Activated T-helper 17 cell treated with anti-CD3 and anti-CD28 coated beads, Interleukin-2, amount 50 U/mL, for 72 hours (primary cell): Measurements from ENCODE around the gene RALY. TPM values are rescaled to one million over a fixed set of nuclear protein-coding genes. Genes with fewer than 3 reads are reported as not detected.

Source experiments
- ATAC-seq: fragments of 150-1000 bp; cut with Tn5 transposase; replicated peaks from 2 replicates; pipeline ENCODE4 v1.10.0; 2021; ENCODE audit warnings: mild to moderate bottlenecking, moderate library complexity
- H3K27ac Mint-ChIP-seq: one replicate; pipeline ENCODE4 v1.8.0; 2022; ENCODE audit warnings: mixed read lengths
- H3K27me3 Mint-ChIP-seq: one replicate; pipeline ENCODE4 v1.8.0; 2022; ENCODE audit warnings: mixed read lengths
- H3K36me3 Mint-ChIP-seq: one replicate; pipeline ENCODE4 v1.8.0; 2022; ENCODE audit warnings: low read depth, mild to moderate bottlenecking, mixed read lengths
- H3K4me1 Mint-ChIP-seq: one replicate; pipeline ENCODE4 v1.8.0; 2022; ENCODE audit warnings: mixed read lengths
- H3K4me3 Mint-ChIP-seq: one replicate; pipeline ENCODE4 v1.8.0; 2022; ENCODE audit warnings: mild to moderate bottlenecking, mixed read lengths
- H3K9me3 Mint-ChIP-seq: one replicate; pipeline ENCODE4 v1.8.0; 2022; ENCODE audit warnings: mixed read lengths
- total RNA-seq, 2 donors: library from RNA; stranded (reverse); gene quantifications; one replicate each; pipeline ENCODE4 v1.2.3, GENCODE V29; 2022

RALY gene
- total RNA-seq, 2 donors from 2014 or later, result 112 to 142 TPM

GRCh38 chr20:34096699-34097444, 103.2 kb downstream of the RALY start:
- H3K27ac Mint-ChIP-seq, result peak overlapping the region; percentile 19

DNA sequence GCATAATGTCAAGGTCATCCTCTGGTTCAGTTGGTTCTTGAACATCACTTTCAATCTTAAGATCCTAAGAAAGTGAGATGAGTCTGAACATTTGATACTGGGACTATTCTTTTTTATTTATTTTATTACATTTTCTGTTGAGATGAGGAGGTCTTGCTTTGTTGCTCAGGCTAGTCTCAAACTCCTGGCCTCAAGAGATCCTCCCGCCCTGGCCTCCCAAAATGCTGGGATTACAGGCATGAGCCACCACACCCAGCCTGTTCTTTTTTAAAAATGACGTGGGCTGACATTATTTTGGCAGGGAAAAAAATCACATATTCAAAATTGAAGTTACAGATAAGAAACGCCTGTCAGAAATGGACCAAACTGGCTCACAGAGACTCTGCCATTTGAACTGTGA, 104.9 kb downstream of the RALY start:
- H3K4me1 Mint-ChIP-seq, result peaks cover 21% of the 10 kb centered on the region
- H3K36me3 Mint-ChIP-seq, result peaks cover 99% of the 10 kb centered on the region
- no peaks in the 10 kb centered on the region for H3K27me3 Mint-ChIP-seq
- H3K4me3 Mint-ChIP-seq, result no peak overlapping the region
- no peak for ATAC-seq
- H3K27ac Mint-ChIP-seq, result no peak overlapping the region
- H3K9me3 Mint-ChIP-seq, result no peaks in the 10 kb centered on the region

More at GRCh38 chr20:34096699-34097444, 103.2 kb downstream of the RALY start:
- Mint-ChIP-seq H3K9me3 (no peaks in the 10 kb centered on the region), H3K27me3 (no peaks in the 10 kb centered on the region), H3K4me1 (peaks cover 7% of the 10 kb centered on the region), H3K4me3 (no peak overlapping the region), H3K36me3 (peaks cover 99% of the 10 kb centered on the region)
- no peak for ATAC-seq

DNA sequence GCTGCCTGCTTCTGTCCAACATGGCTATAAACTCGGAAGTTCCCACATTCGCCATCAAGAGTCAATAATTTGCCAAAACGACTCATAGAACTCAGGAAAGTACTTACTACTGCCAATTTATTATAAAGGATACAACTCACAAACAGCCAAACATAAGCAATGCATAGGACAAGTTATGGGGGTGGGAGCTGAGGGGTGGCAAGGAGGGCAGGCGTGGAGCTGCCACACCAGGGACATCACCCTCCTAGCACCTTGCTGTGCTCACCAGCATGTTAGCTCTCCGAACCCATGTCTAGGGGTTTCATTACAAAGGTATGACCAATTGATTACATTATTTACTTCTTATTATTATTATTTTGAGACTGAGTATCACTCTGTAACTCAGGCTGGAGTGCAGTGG, 106.0 kb downstream of the RALY start:
- no peaks in the 10 kb centered on the region for H3K27me3 Mint-ChIP-seq
- ATAC-seq, result no peak
- no peak overlapping the region for H3K27ac Mint-ChIP-seq
- peaks cover 100% of the 10 kb centered on the region for H3K36me3 Mint-ChIP-seq
- H3K9me3 Mint-ChIP-seq, result no peaks in the 10 kb centered on the region
- H3K4me3 Mint-ChIP-seq, result no peak overlapping the region
- peaks cover 29% of the 10 kb centered on the region for H3K4me1 Mint-ChIP-seq

GRCh38 chr20:34100576-34100975, 106.9 kb downstream of the RALY start:
- Mint-ChIP-seq H3K27me3 (no peaks in the 10 kb centered on the region), H3K27ac (peak overlapping the region; percentile 13), H3K4me1 (peaks cover 38% of the 10 kb centered on the region), H3K4me3 (no peak overlapping the region), H3K9me3 (no peaks in the 10 kb centered on the region), H3K36me3 (peaks cover 100% of the 10 kb centered on the region)
- no peak for ATAC-seq

DNA sequence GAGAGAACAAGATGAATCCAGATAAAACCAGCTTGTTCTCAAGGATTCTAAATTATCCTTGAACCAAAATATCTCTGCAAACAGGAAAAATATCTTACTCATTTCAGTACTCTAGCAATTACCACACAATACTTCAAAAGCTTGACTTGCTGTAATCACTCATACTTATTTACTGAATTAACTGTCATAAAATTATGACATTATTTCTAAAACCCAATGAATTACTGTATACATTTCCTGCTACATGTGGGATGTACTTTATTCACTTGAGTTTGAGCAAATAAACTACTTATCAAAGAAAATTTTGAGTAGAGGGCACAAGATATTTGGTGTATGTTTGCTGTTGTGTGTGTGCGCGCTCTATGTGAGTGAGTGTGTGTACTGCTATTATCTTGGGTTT, 108.6 kb downstream of the RALY start:
- H3K27me3 Mint-ChIP-seq, result no peaks in the 10 kb centered on the region
- peaks cover 100% of the 10 kb centered on the region for H3K36me3 Mint-ChIP-seq
- H3K27ac Mint-ChIP-seq, result peak overlapping the region; percentile 80
- H3K4me3 Mint-ChIP-seq, result peak overlapping the region; percentile 28
- ATAC-seq, result peak; percentile 63
- peaks cover 51% of the 10 kb centered on the region for H3K4me1 Mint-ChIP-seq
- no peaks in the 10 kb centered on the region for H3K9me3 Mint-ChIP-seq

DNA sequence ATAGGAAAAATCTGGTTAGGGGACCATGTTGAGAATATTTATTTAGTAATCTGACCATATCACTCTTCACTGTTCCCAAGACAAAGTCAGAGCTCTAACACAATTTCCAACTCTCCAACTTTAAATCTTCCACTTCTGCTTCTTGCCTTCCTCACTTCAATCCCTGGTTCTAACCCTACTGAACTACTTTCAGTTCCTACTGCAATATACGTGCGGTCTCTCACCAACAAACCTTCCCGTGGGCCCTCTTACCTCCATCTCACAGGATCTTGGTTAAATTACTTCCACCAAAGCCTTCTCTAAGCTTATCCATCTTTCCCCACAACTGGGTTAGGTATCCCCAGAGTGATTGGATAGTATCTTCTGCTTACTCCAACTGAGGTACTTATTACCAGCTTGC, 110.3 kb downstream of the RALY start:
- Mint-ChIP-seq H3K4me3 (no peak overlapping the region), H3K36me3 (peaks cover 100% of the 10 kb centered on the region), H3K4me1 (peaks cover 67% of the 10 kb centered on the region), H3K27me3 (no peaks in the 10 kb centered on the region), H3K27ac (peak overlapping the region; percentile 42), H3K9me3 (no peaks in the 10 kb centered on the region)
- ATAC-seq, result no peak

DNA sequence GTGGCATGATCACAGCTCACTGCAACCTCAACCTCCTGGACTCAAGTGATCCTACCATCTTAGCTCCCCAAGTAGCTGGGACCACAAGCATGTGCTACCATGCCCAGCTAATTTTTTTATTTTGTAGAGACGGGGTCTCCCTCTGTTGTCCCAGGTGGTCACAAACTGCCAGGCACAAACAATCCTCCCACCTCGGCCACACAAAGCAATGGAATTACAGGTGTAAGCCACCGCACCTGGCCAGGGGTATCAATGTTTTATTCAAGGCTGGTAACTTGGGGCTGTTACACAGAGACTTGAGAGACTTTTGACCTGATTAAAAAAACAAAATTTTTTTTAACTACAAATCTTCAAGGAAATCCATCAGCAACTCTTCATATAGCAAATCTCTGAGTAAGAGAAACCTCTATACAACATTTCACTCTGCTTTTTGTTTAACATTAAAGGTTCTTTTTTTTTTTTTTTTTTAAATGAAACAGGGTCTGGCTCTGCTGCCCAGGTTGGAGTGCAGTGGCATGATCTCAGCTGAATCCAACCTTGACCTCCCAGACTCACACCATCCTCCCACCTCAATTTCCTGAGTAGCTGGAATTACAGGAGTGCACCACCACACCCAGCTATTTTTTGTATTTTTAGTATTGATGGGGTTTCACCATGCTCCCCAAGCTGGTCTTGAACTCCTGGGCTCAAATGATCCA, 112.4 kb downstream of the RALY start:
- H3K27me3 Mint-ChIP-seq, result no peaks in the 10 kb centered on the region
- ATAC-seq, result no peak
- H3K36me3 Mint-ChIP-seq, result peaks cover 100% of the 10 kb centered on the region
- H3K4me3 Mint-ChIP-seq, result peak overlapping the region; percentile 96
- peaks cover 68% of the 10 kb centered on the region for H3K4me1 Mint-ChIP-seq
- H3K27ac Mint-ChIP-seq, result peak overlapping the region; percentile 92
- no peaks in the 10 kb centered on the region for H3K9me3 Mint-ChIP-seq

DNA sequence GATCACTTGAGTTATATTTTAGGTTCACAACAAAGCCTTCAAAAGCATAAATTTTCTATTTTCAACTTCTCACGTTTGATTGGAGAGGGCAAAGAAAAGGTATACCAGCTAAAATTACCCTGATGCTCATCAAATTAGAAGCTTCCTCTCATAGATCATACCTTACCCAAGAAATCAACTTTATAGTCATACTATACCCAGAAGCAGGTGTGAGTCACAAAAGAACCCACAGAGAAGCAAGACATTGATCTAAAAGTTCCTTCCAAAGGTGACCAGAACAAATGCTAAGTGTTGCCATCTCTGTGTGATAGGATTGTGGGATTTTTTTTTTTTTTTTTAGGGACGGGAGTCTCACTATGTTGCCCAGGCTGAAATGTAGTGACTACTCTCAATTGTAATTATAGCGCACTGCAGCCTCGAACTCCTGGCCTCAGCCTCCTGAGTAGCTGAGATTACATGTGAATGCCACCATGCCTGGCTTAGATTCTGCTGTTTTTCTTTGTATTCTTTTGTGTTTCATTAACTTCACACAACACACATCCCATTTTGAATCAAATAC, 115.0 kb downstream of the RALY start:
- H3K27me3 Mint-ChIP-seq, result no peaks in the 10 kb centered on the region
- H3K9me3 Mint-ChIP-seq, result peaks cover 3% of the 10 kb centered on the region
- peak overlapping the region; percentile 96 for H3K4me3 Mint-ChIP-seq
- peaks cover 86% of the 10 kb centered on the region for H3K36me3 Mint-ChIP-seq
- ATAC-seq, result peak; percentile 41
- peaks cover 60% of the 10 kb centered on the region for H3K4me1 Mint-ChIP-seq
- peak overlapping the region; percentile 92 for H3K27ac Mint-ChIP-seq

- Mint-ChIP-seq H3K27me3 (no peaks in the 10 kb centered on the region), H3K36me3 (peaks cover 78% of the 10 kb centered on the region), H3K4me3 (peak overlapping the region; percentile 96), H3K27ac (peak overlapping the region; percentile 92), H3K9me3 (peaks cover 3% of the 10 kb centered on the region), H3K4me1 (peaks cover 54% of the 10 kb centered on the region)
- no peak for ATAC-seq
Measured at GRCh38 chr20:34109442-34109841, 115.7 kb downstream of the RALY start.

- Mint-ChIP-seq H3K4me3 (peak overlapping the region; percentile 96), H3K9me3 (peaks cover 3% of the 10 kb centered on the region), H3K36me3 (peaks cover 71% of the 10 kb centered on the region), H3K4me1 (peaks cover 46% of the 10 kb centered on the region), H3K27me3 (no peaks in the 10 kb centered on the region), H3K27ac (peak overlapping the region; percentile 95)
- no peak for ATAC-seq
Measured at GRCh38 chr20:34110025-34110744, 116.5 kb downstream of the RALY start.

- H3K4me1 Mint-ChIP-seq, result peaks cover 39% of the 10 kb centered on the region
- peak overlapping the region; percentile 96 for H3K4me3 Mint-ChIP-seq
- ATAC-seq, result peak; percentile 41
- no peaks in the 10 kb centered on the region for H3K27me3 Mint-ChIP-seq
- H3K36me3 Mint-ChIP-seq, result peaks cover 63% of the 10 kb centered on the region
- peaks cover 3% of the 10 kb centered on the region for H3K9me3 Mint-ChIP-seq
- H3K27ac Mint-ChIP-seq, result peak overlapping the region; percentile 95
Measured at GRCh38 chr20:34110745-34111641, 117.3 kb downstream of the RALY start.

DNA sequence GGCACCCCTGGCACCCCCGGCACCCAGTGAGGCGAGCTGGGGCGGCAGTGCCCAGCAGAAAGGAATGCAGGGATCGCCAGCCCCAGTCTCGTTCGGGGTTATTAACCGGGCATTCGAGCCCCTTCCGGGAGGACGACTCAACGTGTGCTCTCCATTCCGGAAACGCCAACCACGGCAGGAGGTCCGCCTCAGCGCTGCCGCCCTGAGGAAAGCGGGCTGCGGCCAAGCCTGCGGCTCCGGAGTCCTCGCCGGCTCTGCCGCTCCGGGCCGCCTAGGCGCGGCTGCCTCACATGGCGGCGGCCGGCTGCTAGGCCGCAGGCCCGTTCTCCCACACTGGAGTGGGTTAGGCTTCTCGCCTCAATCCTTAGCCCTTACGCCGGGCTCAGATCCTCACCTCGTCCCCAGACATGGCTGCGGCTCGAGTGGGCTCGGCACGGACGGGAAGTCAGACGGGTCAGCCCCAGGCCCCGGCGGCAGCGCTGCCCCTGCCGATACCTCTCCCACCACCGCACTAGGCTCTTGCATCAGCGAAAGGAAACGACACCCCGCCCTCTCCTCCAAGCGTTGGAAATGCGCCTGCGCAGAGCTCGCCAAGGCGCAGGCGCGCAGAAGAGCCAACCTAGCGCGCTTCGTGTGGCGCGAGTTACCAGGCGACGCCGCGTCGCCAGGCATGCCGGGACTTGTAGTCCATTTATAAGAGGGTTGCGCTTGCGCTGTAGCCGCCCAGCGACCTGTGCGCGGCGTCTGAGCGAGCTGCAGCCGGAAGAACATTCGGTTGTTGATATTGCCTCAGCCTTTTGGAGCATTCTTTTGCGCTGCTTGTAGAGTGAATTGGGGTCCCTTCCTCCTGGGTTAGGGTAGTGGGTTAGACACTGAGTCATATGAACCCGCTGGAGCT, 118.2 kb downstream of the RALY start, which contains the start of gene EIF2S2:
Gene EIF2S2, minus strand, starts transcription at position 542 of the 898 bp plus-strand sequence. Its CDS starts 133 bp downstream, at position 409.
- H3K9me3 Mint-ChIP-seq, result peaks cover 3% of the 10 kb centered on the region
- H3K27ac Mint-ChIP-seq, result peak within 1 kb of the TSS; percentile 95
- H3K27me3 Mint-ChIP-seq, result no peaks in the 10 kb centered on the region
- H3K4me1 Mint-ChIP-seq, result peaks cover 33% of the 10 kb centered on the region
- peaks cover 53% of the 10 kb centered on the region for H3K36me3 Mint-ChIP-seq
- peak within 1 kb of the TSS; percentile 96 for H3K4me3 Mint-ChIP-seq
- ATAC-seq, result peak; percentile 90
